Stimulated activated CD4-positive, alpha-beta T cell treated with anti-CD3 and anti-CD28 coated beads, TNF-alpha, amount 100 ng/mL, for 4 hours (primary cell): Measurements from ENCODE around the gene CHPT1.
A peak's percentile ranks its signal among the peaks of the same experiment; 100 is the strongest.

Experiments used
- DNase-seq, 3 experiments: peaks; one replicate each; pipeline ENCODE4 v3.0.0-alpha.2; 2020; ENCODE audit warnings: low read depth in 3 of 3

The CHPT1 gene

DNA sequence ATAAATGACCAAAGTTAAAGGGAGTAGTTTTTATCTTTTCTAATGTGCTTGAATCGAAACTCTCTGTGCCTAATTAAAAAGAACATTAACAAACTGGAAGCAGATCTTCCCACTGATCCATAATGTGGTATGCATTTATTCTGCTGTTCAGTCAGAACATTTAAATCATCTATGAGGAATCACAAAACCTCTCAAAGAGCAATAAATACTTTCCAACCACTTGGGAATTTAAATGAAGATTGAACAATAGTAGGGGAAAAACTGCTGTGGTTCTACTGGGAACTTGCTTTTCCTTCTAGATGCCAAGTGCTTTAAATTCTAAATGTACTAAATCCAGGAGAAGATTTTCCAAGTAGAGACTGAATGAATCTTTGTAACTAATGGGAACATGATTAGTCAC is 12.3 kb upstream of the CHPT1 start:
- DNase-seq = no peak

DNA sequence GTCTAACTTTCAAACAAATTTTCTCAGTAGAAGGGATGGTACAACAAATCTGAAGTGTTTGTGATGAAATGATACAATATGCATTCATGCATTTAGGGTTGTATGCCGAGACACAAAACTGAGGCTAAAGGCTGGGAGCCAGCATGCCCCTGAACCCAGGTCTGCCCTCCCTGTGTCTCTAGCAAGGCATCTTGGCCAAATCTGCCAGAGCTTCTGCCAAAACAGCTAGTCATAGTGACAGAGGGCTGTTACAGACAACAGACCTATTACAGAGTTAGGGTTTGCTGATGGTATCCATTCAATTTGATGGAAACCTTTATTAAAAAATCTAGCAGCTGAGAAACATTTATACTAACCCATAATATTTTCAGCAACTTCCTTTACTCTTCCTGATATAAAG is 11.3 kb upstream of the CHPT1 start:
- no peak for DNase-seq

GRCh38 chr12:101690544-101691098 is 6.8 kb upstream of the CHPT1 start:
- DNase-seq = no peak

DNA sequence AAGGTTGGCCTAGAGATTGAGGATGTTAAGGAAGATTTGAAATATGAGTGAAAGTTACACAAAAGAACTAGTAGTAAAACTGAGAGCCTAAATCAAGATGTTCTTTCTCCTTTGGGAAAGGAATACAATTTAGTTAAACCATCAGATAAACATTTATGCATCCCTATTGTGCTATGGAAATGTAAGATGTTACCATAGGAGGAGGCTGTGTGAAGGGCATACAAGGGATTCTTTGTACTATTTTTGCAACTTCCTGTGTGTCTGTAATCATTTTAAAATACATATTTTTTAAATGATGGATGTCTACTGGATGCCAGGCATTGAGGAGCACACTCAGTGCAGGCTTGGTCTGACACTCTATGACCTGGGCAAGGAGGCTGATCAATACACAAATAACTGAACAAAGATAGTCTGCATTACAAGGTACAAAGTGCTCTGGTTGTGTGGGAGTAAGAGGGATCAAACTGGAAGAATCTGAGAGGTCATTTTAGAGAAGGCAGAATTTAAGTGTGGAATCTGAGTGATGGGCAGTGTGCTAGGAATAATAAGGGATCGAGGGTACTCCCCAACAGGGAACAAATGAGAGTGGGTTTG is 5.8 kb upstream of the CHPT1 start:
- no peak for DNase-seq

GRCh38 chr12:101694297-101694848 is 3.1 kb upstream of the CHPT1 start:
- no peak for DNase-seq

DNA sequence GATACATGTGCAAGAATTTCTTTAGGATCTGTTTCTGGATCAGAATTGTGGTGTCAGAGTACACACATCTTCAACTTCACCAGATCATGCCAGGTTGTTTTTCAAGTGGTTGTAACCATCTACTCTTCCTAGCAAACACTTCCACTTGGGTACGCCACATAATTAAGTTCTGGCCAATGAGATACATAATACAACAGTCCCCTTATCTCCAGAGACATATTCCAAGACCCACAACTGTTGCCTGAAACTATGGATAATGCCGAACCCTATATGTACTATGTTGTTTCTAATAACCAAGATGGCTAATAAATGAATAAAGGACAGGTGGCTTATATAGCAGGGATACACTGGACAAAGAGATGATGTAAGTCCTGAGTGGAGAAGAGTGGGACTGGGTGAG is 2.5 kb upstream of the CHPT1 start:
- no peak for DNase-seq

DNA sequence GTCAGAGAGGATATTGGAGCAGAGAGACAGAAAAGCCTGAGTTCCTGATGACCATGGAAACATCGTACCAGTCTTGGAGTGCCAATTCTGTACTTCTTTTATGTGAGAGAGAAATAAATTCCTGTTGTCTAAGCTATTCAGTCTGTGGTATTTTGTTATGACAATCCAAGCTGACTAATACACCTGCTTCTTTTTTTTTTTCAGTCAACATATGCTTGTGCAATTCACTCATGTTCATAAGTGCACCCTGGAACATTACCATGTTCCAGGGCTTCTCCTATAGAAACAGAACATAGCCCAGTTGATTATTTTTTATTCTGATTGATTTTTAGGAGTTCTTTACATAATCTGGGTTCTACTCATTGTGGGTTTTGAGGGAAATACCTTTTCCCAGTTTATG is 1.7 kb upstream of the CHPT1 start:
- no peak for DNase-seq

DNA sequence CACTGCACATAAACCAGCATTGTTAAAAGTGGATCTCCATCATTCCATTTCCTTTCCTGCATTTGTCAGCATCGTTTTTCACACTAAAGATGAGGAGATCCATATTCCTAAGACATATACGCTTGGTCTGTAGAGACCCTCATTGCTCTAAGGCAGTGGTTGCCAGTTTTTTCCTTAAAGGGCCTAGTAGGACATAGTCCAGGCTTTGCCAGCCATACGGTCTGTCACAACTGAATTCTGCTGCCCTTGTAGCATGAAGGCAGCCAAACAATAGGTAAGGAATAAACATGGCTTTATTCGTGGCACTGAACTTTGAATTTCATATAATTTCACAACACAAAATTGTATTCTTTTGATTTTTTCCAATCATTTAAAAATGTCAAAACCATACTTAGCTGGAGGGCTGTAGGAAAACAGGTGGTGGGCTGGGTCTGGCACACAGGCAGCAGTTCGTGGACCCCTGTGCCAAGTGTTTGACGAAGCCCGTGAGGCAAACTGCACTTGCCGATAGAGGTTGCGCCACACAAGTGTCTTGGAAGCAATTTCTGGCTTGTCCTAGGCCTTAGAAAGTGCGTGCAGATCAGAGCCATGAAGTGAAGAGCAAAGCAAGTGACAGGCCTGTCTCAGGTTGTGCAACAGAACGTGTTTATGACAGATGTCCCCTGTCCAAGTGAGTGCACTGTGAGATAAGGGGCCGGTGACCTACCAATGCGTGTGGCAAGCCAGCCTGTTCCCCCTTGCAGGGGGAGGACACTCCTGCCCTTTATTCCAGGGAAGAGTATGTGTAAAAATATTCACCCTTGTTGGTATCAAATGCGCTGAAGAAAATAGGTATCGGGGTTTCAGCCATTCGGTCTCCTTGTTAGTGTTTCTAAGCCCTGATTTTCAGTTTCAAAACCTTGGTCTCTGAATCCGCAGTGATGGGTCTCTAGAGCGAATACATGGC is 916 bp upstream of the CHPT1 start:
- DNase-seq = peak in 1 of 3 experiments; percentile 6

DNA sequence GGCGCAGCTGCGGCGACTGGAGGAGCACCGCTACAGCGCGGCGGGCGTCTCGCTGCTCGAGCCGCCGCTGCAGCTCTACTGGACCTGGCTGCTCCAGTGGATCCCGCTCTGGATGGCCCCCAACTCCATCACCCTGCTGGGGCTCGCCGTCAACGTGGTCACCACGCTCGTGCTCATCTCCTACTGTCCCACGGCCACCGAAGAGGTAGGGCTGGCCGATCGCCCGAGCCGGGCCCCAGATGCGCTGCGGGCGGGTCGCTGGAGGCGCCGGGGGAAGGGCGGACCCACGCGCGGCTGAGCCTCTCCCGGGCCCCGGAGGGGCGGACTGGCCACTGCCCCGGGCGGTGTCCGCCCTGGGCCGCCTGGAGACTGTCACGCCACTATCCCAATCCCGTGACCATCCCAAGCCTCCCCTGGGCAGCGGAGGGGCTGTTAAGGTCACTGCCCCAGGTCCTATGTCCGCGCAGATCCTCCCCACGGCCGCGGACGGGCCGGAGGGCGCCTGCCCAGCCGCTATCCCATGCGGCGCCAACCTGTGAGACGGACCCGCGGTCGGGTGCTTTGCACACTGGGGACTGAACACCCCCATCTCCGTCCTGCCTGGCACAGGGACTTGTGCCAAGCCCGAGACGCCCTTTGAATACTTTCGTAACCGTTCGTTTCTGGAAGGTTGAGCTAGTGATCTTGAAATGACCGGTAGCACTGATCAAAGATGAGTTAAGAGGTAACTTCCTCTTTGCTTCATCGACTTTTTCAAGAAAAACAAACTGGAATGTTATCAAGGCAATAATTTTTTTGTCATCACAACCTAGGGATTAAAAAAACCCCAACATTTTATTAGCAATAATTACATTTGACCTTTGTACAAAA is 725 bp downstream of the CHPT1 start:
- DNase-seq = no peak

DNA sequence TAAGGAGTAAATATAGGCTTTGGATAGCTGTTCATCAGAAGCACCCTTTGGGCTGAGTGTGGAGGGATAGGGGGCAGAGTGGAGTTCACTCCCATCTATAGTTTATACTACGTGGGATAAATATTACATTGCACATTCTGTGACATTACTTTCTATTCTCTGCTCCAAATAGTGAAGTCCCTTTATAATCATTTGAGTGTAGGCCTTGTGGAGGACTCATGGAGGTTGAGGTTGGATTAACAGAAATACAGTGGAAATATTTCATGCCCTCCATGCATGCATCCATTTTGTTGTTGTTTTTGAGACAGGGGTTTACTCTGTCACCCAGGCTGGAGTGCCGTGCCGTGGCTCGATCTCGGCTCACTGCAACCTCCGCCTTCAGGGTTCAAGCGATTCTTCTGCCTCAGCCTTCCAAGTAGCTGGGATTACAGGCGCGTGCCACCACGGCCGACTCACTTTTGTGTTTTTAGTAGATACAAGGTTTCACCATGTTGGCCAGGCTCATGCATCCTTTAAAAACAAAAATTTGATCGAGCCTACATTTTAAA is 1.4 kb downstream of the CHPT1 start:
- DNase-seq = no peak

GRCh38 chr12:101700299-101700820 is 2.9 kb downstream of the CHPT1 start:
- no peak for DNase-seq

DNA sequence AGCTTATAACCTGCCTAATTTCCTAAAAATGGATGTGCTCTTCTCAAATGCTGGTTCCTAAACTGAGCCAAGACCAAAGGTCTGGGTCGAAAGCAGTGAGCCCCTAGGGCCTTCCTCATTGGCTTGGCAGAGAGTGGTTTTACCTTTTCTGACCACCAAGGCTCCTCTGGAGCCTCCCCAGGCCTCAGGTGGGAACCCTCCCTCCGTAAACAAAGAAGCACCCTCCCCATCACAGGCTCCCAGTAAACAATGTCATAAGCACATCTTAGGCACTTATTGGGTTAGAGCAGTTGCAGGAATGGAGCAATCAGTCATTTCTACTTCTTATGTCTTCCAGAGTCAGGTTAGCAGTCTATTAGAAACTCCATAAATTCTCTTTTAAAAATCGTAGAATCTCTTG is 6.0 kb downstream of the CHPT1 start:
- no peak for DNase-seq

DNA sequence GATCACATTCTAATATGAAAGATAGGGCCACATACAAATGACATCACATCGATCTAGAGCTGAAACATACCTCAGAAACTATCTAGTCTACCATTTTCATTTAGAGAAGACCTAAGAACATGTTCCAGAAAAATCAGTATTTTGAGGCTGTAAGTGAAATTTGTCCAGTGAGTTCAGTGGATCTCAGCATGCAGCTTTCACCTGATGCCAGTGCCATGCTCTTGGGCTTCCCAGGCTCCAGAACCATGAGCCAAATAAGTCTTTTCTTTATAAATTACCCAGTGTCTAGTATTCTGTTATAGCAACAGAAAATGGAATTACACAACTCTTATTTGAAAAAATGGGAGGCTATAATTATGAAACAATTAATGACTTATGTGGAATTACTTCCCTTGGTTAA is 9.0 kb downstream of the CHPT1 start:
- DNase-seq = no peak

DNA sequence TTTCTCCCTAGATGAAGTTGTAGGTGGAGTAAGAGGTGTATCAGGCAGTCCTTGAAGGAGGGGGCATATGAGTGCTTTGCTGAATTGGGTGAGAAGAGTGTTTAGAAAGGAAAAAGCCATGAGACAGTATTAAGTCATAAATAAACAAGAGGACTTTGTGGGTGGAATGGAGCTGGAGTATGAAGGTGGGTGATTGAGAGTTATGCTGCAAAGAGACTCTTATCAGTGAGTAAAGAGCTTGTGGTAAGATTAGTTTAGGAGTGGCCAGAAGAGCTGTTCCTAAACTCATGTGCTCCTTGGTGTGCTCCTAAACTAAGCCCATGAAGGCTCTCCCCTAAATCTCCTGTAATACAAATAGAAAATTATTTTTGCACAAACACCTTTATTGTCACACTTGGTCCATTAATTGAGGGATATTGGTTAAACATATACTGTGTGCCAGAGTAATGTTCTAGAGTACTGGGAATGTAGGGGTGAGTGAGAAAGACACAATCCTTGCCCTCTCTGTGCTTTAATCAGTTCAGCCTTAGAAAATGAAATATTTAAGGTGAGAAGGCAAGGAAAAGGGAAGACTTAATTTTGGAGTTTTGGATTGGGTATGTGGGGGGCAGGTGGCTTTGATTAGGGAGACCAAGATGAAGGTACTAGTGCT is 9.8 kb downstream of the CHPT1 start:
- no peak for DNase-seq

DNA sequence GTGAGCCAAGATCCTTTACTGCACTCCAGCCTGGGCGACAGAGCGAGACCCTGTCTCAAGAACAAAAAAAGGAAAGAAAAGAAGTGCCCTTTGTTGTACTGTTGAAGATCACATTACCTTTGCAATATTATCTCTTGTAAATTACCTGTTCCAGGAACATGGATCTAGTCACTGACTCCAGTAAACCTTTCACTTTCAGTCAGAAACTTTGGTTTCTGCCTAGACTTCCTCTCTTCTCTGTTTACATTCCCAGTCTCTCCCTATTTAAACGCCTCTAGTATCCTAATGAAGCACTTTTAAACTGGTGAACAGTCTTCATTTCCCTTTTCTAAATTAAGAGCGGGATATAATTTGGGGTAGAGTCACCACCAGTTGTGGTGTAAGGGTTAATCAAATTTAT is 12.8 kb downstream of the CHPT1 start:
- no peak for DNase-seq

- no peak for DNase-seq
These were observed 15.7 kb downstream of the CHPT1 start for GRCh38 chr12:101713059-101713682.

GRCh38 chr12:101713930-101714329 is 16.5 kb downstream of the CHPT1 start:
- no peak for DNase-seq

- no peak for DNase-seq
These were observed 17.5 kb downstream of the CHPT1 start for GRCh38 chr12:101714877-101715444.

DNA sequence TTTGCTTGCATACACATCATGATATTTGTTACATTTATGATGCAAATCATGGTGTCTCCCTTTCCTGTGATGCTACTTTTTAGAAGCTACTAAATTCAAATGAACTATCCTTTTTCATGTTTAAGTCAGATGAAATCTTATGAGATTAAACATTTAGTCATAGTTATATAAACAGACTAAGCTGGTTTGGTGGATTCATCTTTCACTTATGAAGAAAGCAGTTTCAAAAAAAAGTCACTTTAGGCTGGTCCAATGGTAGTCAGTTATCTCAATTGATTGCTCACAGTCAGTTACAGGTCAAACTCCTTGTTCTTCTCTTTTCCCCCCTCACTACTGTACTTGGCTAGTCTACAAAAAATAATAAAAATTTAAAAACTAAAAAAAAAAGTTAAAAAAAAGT is 22.1 kb downstream of the CHPT1 start:
- DNase-seq = no peak

DNA sequence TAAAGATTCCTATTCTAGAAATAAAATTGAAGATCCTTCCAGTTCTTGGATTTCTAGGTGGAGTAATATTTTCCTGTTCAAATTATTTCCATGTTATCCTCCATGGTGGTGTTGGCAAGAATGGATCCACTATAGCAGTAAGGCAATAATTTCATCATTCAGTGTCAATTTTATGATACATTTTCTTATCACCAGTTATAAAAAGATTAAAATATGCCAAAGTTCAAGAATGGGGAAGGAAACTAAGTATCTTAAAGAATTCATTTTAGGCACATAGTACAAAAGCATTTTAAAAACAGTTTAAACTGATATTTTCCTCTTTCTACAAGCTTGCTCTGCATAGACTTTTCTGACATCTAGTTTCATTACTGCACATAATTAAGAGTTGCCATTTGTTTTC is 22.7 kb downstream of the CHPT1 start:
- DNase-seq = no peak
